IMR-90 (cell line): ENCODE data around the gene STON2. TPM values are rescaled to one million over a fixed set of nuclear protein-coding genes. Genes with fewer than 3 reads are reported as not detected.

ENCODE experiments used
- ATAC-seq: fragments of 200-7000 bp; cut with Tn5 transposase; 2 replicates; pipeline ENCODE4 v1.9.1; 2020; ENCODE audit warnings: low read depth, mild to moderate bottlenecking, moderate library complexity
- BruUV-seq: library from RNA; stranded (reverse); fragments of 400-500 nt; replicated peaks from 2 replicates; lab custom pipeline; 2021; lab: Mats Ljungman, UMichigan
- CTCF ChIA-PET: fragments of 300-600 bp; formaldehyde crosslinking; extraction: SDS; loops from one replicate; lab custom pipeline; 2021; ENCODE audit warnings: antibody characterized with exemption; lab: Yijun Ruan, JAX
- POLR2A ChIA-PET: fragments of 300-600 bp; sonication (Branson Sonifier 250); formaldehyde crosslinking; loops from one replicate; lab custom pipeline; 2022; ENCODE audit warnings: antibody characterized with exemption; ENCODE audit not compliant: unreplicated experiment; lab: Charles Lee
- DNase-seq: peaks from one replicate; pipeline ENCODE4 v3.0.0; 2013
- H2AFZ ChIP-seq: replicated peaks from 2 replicates; pipeline ENCODE3; 2013; ENCODE audit warnings: low read length, mild to moderate bottlenecking; ENCODE audit not compliant: poor library complexity
- H2AK5ac ChIP-seq: 2 replicates; pipeline ENCODE4 v1.6.1; 2013; ENCODE audit warnings: low read depth, low read length, inconsistent platforms
- H2AK9ac ChIP-seq: replicated peaks from 2 replicates; pipeline ENCODE3; 2013; ENCODE audit warnings: mild to moderate bottlenecking, low read depth, low read length, moderate library complexity; ENCODE audit not compliant: poor library complexity
- H2BK120ac ChIP-seq: 2 replicates; pipeline ENCODE4 v1.6.1; 2013; ENCODE audit warnings: low read depth, low read length, inconsistent platforms
- H2BK15ac ChIP-seq: 3 replicates; pipeline ENCODE4 v1.6.1; 2013; ENCODE audit warnings: low read depth, low read length, inconsistent platforms
- H2BK20ac ChIP-seq: 2 replicates; pipeline ENCODE4 v1.6.1; 2013; ENCODE audit warnings: low read depth, mild to moderate bottlenecking, inconsistent platforms, low read length, moderate library complexity
- H2BK5ac ChIP-seq: 2 replicates; pipeline ENCODE4 v1.6.1; 2013; ENCODE audit warnings: mild to moderate bottlenecking, low read depth, low read length, inconsistent platforms; ENCODE audit not compliant: poor library complexity, severe bottlenecking
- H3K14ac ChIP-seq: replicated peaks from 2 replicates; pipeline ENCODE4 v1.6.1; 2013; ENCODE audit warnings: low read depth, low read length, inconsistent platforms
- H3K18ac ChIP-seq: 2 replicates; pipeline ENCODE4 v1.6.1; 2013; ENCODE audit warnings: low read depth, low read length, control low read depth
- H3K23ac ChIP-seq: 2 replicates; pipeline ENCODE4 v1.6.1; 2013; ENCODE audit warnings: low read depth, low read length, inconsistent platforms
- H3K27ac ChIP-seq: 2 replicates; pipeline ENCODE4 v1.5.1; 2013; ENCODE audit warnings: mild to moderate bottlenecking, control low read depth, low read length; ENCODE audit not compliant: insufficient read depth
- H3K27me3 ChIP-seq: 2 replicates; pipeline ENCODE4 v1.6.1; 2013; ENCODE audit warnings: low read length; ENCODE audit not compliant: control insufficient read depth, insufficient read depth
- H3K36me3 ChIP-seq: 2 replicates; pipeline ENCODE4 v1.6.1; 2013; ENCODE audit warnings: low read length, mixed read lengths; ENCODE audit not compliant: control insufficient read depth, insufficient read depth
- H3K4ac ChIP-seq: 2 replicates; pipeline ENCODE4 v1.6.1; 2013; ENCODE audit warnings: low read depth, low read length, inconsistent platforms
- H3K4me1 ChIP-seq: 2 replicates; pipeline ENCODE4 v1.6.1; 2013; ENCODE audit warnings: low read length, mixed read lengths; ENCODE audit not compliant: control insufficient read depth, insufficient read depth
- H3K4me2 ChIP-seq: 2 replicates; pipeline ENCODE4 v1.6.1; 2013; ENCODE audit warnings: low read depth, mild to moderate bottlenecking, control low read depth, low read length, moderate library complexity
- H3K4me3 ChIP-seq: 2 replicates; pipeline ENCODE4 v1.5.1; 2013; ENCODE audit warnings: low read depth, mild to moderate bottlenecking, control low read depth, low read length, moderate library complexity; ENCODE audit not compliant: insufficient read depth
- H3K56ac ChIP-seq: 2 replicates; pipeline ENCODE4 v1.6.1; 2013; ENCODE audit warnings: low read length, inconsistent platforms; ENCODE audit not compliant: insufficient read depth; ENCODE audit errors: extremely low read depth
- H3K79me1 ChIP-seq, 2 experiments: 2 replicates each; pipeline ENCODE4 v1.6.1; 2013; ENCODE audit warnings: low read length in 2 of 2, inconsistent platforms in 1 of 2, low read depth in 1 of 2
- H3K9ac ChIP-seq: 2 replicates; pipeline ENCODE4 v1.6.1; 2013; ENCODE audit warnings: low read depth, low read length, control low read depth
- H3K9me1 ChIP-seq: 2 replicates; pipeline ENCODE4 v1.6.1; 2013; ENCODE audit warnings: low read length, inconsistent platforms; ENCODE audit not compliant: insufficient read depth
- H3K9me3 ChIP-seq: 2 replicates; pipeline ENCODE4 v1.6.1; 2013; ENCODE audit warnings: low read length; ENCODE audit not compliant: control insufficient read depth, insufficient read depth
- H4K20me1 ChIP-seq: 2 replicates; pipeline ENCODE4 v1.6.1; 2013; ENCODE audit warnings: low read length, inconsistent platforms; ENCODE audit not compliant: insufficient read depth
- H4K5ac ChIP-seq: 2 replicates; pipeline ENCODE4 v1.6.1; 2013; ENCODE audit warnings: mild to moderate bottlenecking, low read depth, low read length, control low read depth
- H4K8ac ChIP-seq, 2 experiments: 2 replicates each; pipeline ENCODE4 v1.6.1; 2013; ENCODE audit warnings: low read depth in 2 of 2, low read length in 2 of 2, control low read depth in 1 of 2, inconsistent platforms in 1 of 2
- H4K91ac ChIP-seq: 2 replicates; pipeline ENCODE4 v1.6.1; 2013; ENCODE audit warnings: low read depth, low read length, inconsistent platforms; ENCODE audit not compliant: insufficient read depth
- CHD1 ChIP-seq: IDR thresholded peaks from 2 replicates; pipeline ENCODE4 v1.6.1; 2012; ENCODE audit warnings: low read depth, low read length, improper control_type of control experiment
- FOS ChIP-seq: fragments of 150-350 bp; IDR thresholded peaks from 2 replicates; pipeline ENCODE4 v1.6.1; 2016; ENCODE audit warnings: low read depth, low read length
- MAFK ChIP-seq: IDR thresholded peaks from 2 replicates; pipeline ENCODE4 v1.6.1; 2012; ENCODE audit warnings: low read depth, low read length, improper control_type of control experiment
- MXI1 ChIP-seq: IDR thresholded peaks from 2 replicates; pipeline ENCODE4 v1.6.1; 2012; ENCODE audit warnings: low read depth, mild to moderate bottlenecking, low read length, moderate library complexity, borderline replicate concordance
- RCOR1 ChIP-seq: IDR thresholded peaks from 2 replicates; pipeline ENCODE4 v1.6.1; 2012; ENCODE audit warnings: mild to moderate bottlenecking, low read length, improper control_type of control experiment; ENCODE audit not compliant: insufficient replicate concordance
- RFX5 ChIP-seq: IDR thresholded peaks from 2 replicates; pipeline ENCODE4 v1.8.0; 2012; ENCODE audit warnings: low read depth, mild to moderate bottlenecking, low read length, moderate library complexity
- WGBS, 2 experiments: methylation state at CpG; one replicate each; pipeline versions ENCODE4 v1.1.5 to v1.1.7; 2013; ENCODE audit warnings: missing lambda C conversion rate in 2 of 2; ENCODE audit not compliant: insufficient read length in 1 of 2; ENCODE audit errors: extremely low coverage in 2 of 2; 5-methylcytosine and 5-hydroxymethylcytosine counted together
- dilution Hi-C: fragments of 300-500 bp; cut with HindIII; formaldehyde crosslinking; loops from one replicate; pipeline ENCODE4 v1.14.3; 2018; ENCODE audit warnings: low sequenced_read_pairs; ENCODE audit not compliant: unreplicated experiment
- in situ Hi-C: fragments of 300-500 bp; cut with MboI; formaldehyde crosslinking; loops from 3 replicates; pipeline ENCODE4 v1.14.3; 2019; ENCODE audit warnings: low sequenced_read_pairs, inconsistent platforms, mixed read lengths
- intact Hi-C: fragments of 100-400 bp; cut with micrococcal nuclease; formaldehyde crosslinking; loops from 2 replicates; pipeline ENCODE4 v1.10.0; 2022
- polyA plus RNA-seq, 3 experiments: library from polyadenylated mRNA; depleted of rRNA; stranded (reverse); fragments of >200 nt; gene quantifications; 2 replicates each; pipeline ENCODE4 v1.2.3, GENCODE V29; 2012; ENCODE audit warnings: low replicate concordance in 1 of 3
- total RNA-seq: library from RNA; depleted of rRNA; stranded (reverse); fragments of >200 nt; gene quantifications from 2 replicates; pipeline ENCODE4 v1.2.3, GENCODE V29; 2012

STON2 gene
- total and polyA plus RNA-seq, 2 of the 4 experiments (the other 2 are of a cell fraction), result not detected

- Histone ChIP-seq H3K4ac (no peak overlapping the region), H3K18ac (no peak overlapping the region), H3K9ac (no peak overlapping the region), H3K14ac (no peak overlapping the region), H2BK5ac (no peak overlapping the region), H3K27ac (no peak overlapping the region), H3K9me3 (no peaks in the 10 kb centered on the region), H3K4me3 (no peak overlapping the region), H4K91ac (no peak overlapping the region), H2AK9ac (no peak overlapping the region), H3K4me2 (no peak overlapping the region), H3K36me3 (no peaks in the 10 kb centered on the region), H3K27me3 (no peaks in the 10 kb centered on the region), H2BK20ac (no peak overlapping the region), H4K8ac (no peak overlapping the region), H3K9me1 (no peaks in the 10 kb centered on the region), H3K79me1 (no peaks in the 10 kb centered on the region), H2AFZ (no peak overlapping the region), H2BK15ac (no peak overlapping the region), H3K4me1 (no peaks in the 10 kb centered on the region), H3K23ac (no peak overlapping the region), H4K5ac (no peak overlapping the region), H4K20me1 (no peaks in the 10 kb centered on the region), H2BK120ac (no peak overlapping the region), H3K56ac (no peak overlapping the region), H2AK5ac (no peak overlapping the region)
- CTCF ChIA-PET, result no interaction called here
- dilution Hi-C loops, result no loop called here
- DNase-seq (no peak), ATAC-seq (no peak)
- BruUV-seq, result no TSS peak
- TF ChIP-seq MAFK (no peak), CHD1 (no peak), RFX5 (no peak), RCOR1 (no peak), MXI1 (no peak), FOS (no peak)
- no CpG with 5 or more reads among the region's 2 CpGs for WGBS, 2 experiments
- in situ Hi-C loops, result no loop called here
- intact Hi-C loops, result no loop called here
- POLR2A ChIA-PET, result no interaction called here
Observed at GRCh38 chr14:81352413-81352812, 47.7 kb downstream of the STON2 start.
